H1 (cell line): ENCODE measurements around the gene GLYR1. TPM values are rescaled to one million over a fixed set of nuclear protein-coding genes. Genes with fewer than 3 reads are reported as not detected.

Source experiments
- ATF3 ChIP-seq: IDR thresholded peaks from 2 replicates; pipeline ENCODE4 v1.6.1; 2011; ENCODE audit warnings: low read depth, mild to moderate bottlenecking, low read length; ENCODE audit not compliant: insufficient read depth
- CHD7 ChIP-seq: fragments of 300-600 bp; sonication (generic); IDR thresholded peaks from 2 replicates; pipeline ENCODE4 v1.7.1; 2012; ENCODE audit warnings: low read length, moderate library complexity, mild to moderate bottlenecking, inconsistent platforms; ENCODE audit not compliant: insufficient replicate concordance
- CTBP2 ChIP-seq: IDR thresholded peaks from 2 replicates; pipeline ENCODE4 v1.7.0; 2011; ENCODE audit warnings: borderline replicate concordance, mild to moderate bottlenecking, moderate library complexity, mixed read lengths, low read length; ENCODE audit not compliant: insufficient read depth, insufficient read length
- EP300 ChIP-seq, 2 experiments: IDR thresholded peaks; 1 replicate in 1 of 2; 2 replicates in 1 of 2; pipeline ENCODE4 v1.6.1; 2011 to 2012; ENCODE audit warnings: low read depth in 2 of 2, low read length in 2 of 2, mild to moderate bottlenecking in 2 of 2, borderline replicate concordance in 1 of 2, inconsistent platforms in 1 of 2, moderate library complexity in 1 of 2
- KDM1A ChIP-seq: fragments of 200-600, 300-600 bp; sonication (generic); IDR thresholded peaks from 2 replicates; pipeline ENCODE4 v1.7.1; 2016; ENCODE audit warnings: mild to moderate bottlenecking, low read length, borderline replicate concordance
- PHF8 ChIP-seq: fragments of 200-600 bp; sonication (generic); conservative IDR thresholded peaks from 2 replicates; pipeline ENCODE4 v1.7.1; 2012; ENCODE audit warnings: low read depth, mild to moderate bottlenecking, inconsistent platforms, low read length, moderate library complexity
- SAP30 ChIP-seq: fragments of 300-600 bp; sonication (generic); IDR thresholded peaks from 2 replicates; pipeline ENCODE4 v1.7.1; 2012; ENCODE audit warnings: low read length, moderate library complexity, mild to moderate bottlenecking, inconsistent platforms; ENCODE audit not compliant: insufficient read depth, insufficient replicate concordance
- TCF12 ChIP-seq: IDR thresholded peaks from 2 replicates; pipeline ENCODE4 v1.6.1; 2011; ENCODE audit warnings: low read depth, mild to moderate bottlenecking, low read length
- polyA plus RNA-seq, 7 experiments: library from polyadenylated mRNA; depleted of rRNA in 3 of 7; stranded (reverse) in 5 of 7; unstranded in 2 of 7; fragments of >200 nt in 5 of 7; fragments of 200-250 nt in 2 of 7; gene quantifications; 1 replicate in 5 of 7; 2 replicates in 1 of 7; 4 replicates in 1 of 7; pipeline versions ENCODE4 v1.2.1 to v1.2.3, GENCODE V29; 2011 to 2013; ENCODE audit warnings: missing spikeins in 2 of 7, mixed read lengths in 2 of 7
- total RNA-seq: library from RNA; stranded (reverse); fragmentation: NEBNext Ultra II Directional; extraction: Animal tissue kit (Norgen Biotek cat#: 25700); gene quantifications from 2 replicates; pipeline ENCODE4 v1.2.1, GENCODE V29; 2021
- TF ChIP-seq, protein P1 (sequence below): IDR thresholded peaks from 2 replicates; pipeline ENCODE4 v1.6.1; 2011; ENCODE audit warnings: low read length, improper control_type of control experiment

Gene GLYR1
- total and polyA plus RNA-seq, 2 of the 8 experiments (the other 6 are each of a cell fraction or from before 2014, with no cell fraction given), result 50.2 to 115 TPM

- TF ChIP-seq CHD7 (no peak), EP300 (IDR thresholded peaks at IDR 0.05; ENCODE audit: borderline replicate concordance in 1 of 2, low read depth in 2 of 2, low read length in 2 of 2) (no peak), SAP30 (no peak), ATF3 (no peak), KDM1A (no peak), CTBP2 (no peak), PHF8 (no peak), TCF12 (no peak)
- TF ChIP-seq, protein P1, sequence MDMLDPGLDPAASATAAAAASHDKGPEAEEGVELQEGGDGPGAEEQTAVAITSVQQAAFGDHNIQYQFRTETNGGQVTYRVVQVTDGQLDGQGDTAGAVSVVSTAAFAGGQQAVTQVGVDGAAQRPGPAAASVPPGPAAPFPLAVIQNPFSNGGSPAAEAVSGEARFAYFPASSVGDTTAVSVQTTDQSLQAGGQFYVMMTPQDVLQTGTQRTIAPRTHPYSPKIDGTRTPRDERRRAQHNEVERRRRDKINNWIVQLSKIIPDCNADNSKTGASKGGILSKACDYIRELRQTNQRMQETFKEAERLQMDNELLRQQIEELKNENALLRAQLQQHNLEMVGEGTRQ, result no peak
These were observed 43.7 kb downstream of the GLYR1 start (continued) for GRCh38 chr16:4803401-4803844.
